Adrenal gland (tissue), 5 donors: ENCODE results near the gene MADCAM1.

Experiments
- POLR2A ChIP-seq, 2 donors: fragments of 450-650 bp; IDR thresholded peaks; one replicate each; pipeline ENCODE4 v1.6.1; 2017; ENCODE audit warnings: antibody characterized with exemption in 2 of 2, mild to moderate bottlenecking in 2 of 2, moderate library complexity in 1 of 2
- TF ChIP-seq, protein P1 (sequence below), 6 experiments: fragments of 450-650 bp in 4 of 6; fragments of 200-600 bp in 2 of 6; sonication (generic) in 1 of 6; IDR thresholded peaks; 1 replicate in 5 of 6; 2 replicates in 1 of 6; pipeline versions ENCODE4 v1.5.1 to v1.8.0; 2016 to 2021; ENCODE audit warnings: antibody characterized with exemption in 6 of 6, mild to moderate bottlenecking in 2 of 6, moderate library complexity in 1 of 6
- donor health status: DM: no; HTN: no; CAD: no.

DNA sequence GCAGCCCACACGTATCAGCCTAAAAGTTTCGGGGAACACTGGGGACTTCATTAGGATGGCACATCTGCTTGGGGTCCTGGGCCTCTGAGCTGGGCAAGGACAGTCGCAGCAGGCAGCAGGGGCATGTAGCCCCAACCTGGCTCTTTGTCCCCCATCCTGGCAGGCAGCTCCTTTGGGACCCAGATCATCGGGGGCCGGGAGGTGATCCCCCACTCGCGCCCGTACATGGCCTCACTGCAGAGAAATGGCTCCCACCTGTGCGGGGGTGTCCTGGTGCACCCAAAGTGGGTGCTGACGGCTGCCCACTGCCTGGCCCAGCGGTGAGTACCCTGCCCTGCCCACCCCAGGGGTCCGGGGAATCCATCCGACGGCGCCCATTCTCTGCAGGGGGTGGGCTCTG is 50.8 kb downstream of the MADCAM1 start:
- TF ChIP-seq, protein P1, sequence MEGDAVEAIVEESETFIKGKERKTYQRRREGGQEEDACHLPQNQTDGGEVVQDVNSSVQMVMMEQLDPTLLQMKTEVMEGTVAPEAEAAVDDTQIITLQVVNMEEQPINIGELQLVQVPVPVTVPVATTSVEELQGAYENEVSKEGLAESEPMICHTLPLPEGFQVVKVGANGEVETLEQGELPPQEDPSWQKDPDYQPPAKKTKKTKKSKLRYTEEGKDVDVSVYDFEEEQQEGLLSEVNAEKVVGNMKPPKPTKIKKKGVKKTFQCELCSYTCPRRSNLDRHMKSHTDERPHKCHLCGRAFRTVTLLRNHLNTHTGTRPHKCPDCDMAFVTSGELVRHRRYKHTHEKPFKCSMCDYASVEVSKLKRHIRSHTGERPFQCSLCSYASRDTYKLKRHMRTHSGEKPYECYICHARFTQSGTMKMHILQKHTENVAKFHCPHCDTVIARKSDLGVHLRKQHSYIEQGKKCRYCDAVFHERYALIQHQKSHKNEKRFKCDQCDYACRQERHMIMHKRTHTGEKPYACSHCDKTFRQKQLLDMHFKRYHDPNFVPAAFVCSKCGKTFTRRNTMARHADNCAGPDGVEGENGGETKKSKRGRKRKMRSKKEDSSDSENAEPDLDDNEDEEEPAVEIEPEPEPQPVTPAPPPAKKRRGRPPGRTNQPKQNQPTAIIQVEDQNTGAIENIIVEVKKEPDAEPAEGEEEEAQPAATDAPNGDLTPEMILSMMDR (IDR thresholded peaks at IDR 0.05) = no peak
- TF ChIP-seq POLR2A (IDR thresholded peaks at IDR 0.05) = no peak
